KMS-11 (cell line): ENCODE data around the gene ZNF723.
"Not testable (repeated sequence)": the region's sequence is repeated elsewhere in the genome, so short reads cannot be mapped to it uniquely, and the experiment has no call there.

Source experiments
- H2AFZ ChIP-seq: fragments of 200-600 bp; sonication (generic); 2 replicates; pipeline ENCODE4 v1.6.1; 2016; ENCODE audit warnings: antibody characterized with exemption, mixed run types, low read depth
- H3K27ac ChIP-seq: fragments of 200-600 bp; sonication (generic); 2 replicates; pipeline ENCODE4 v1.6.1; 2016; ENCODE audit warnings: mild to moderate bottlenecking, mixed run types
- H3K27me3 ChIP-seq: fragments of 200-600 bp; sonication (generic); 2 replicates; pipeline ENCODE4 v1.6.1; 2017; ENCODE audit warnings: mild to moderate bottlenecking, low read depth, mixed run types, moderate library complexity; ENCODE audit not compliant: insufficient read depth
- H3K36me3 ChIP-seq: fragments of 200-600 bp; sonication (generic); 2 replicates; pipeline ENCODE4 v1.6.1; 2017; ENCODE audit warnings: mild to moderate bottlenecking, mixed run types; ENCODE audit not compliant: insufficient read depth
- H3K4me1 ChIP-seq: fragments of 200-600 bp; sonication (generic); 2 replicates; pipeline ENCODE4 v1.6.1; 2016; ENCODE audit warnings: mild to moderate bottlenecking, low read depth, mixed run types; ENCODE audit not compliant: poor library complexity, severe bottlenecking
- H3K4me2 ChIP-seq: fragments of 200-600 bp; sonication (generic); 2 replicates; pipeline ENCODE4 v1.7.0; 2016; ENCODE audit warnings: mild to moderate bottlenecking, mixed run types
- H3K4me3 ChIP-seq: fragments of 200-600 bp; sonication (generic); IDR thresholded peaks from 2 replicates; pipeline ENCODE4 v1.6.1; 2017; ENCODE audit warnings: low read depth, low read length, mixed read lengths; ENCODE audit not compliant: insufficient read depth
- H3K79me2 ChIP-seq: fragments of 200-600 bp; sonication (generic); 2 replicates; pipeline ENCODE4 v1.6.1; 2016; ENCODE audit warnings: low read depth, mixed run types; ENCODE audit not compliant: insufficient read depth
- H3K9ac ChIP-seq: fragments of 200-600 bp; sonication (generic); 2 replicates; pipeline ENCODE4 v1.6.1; 2016; ENCODE audit warnings: mild to moderate bottlenecking, mixed run types
- H4K20me1 ChIP-seq: fragments of 200-600 bp; sonication (generic); 2 replicates; pipeline ENCODE4 v1.6.1; 2016; ENCODE audit warnings: mild to moderate bottlenecking, mixed run types; ENCODE audit not compliant: insufficient read depth
- TF ChIP-seq, protein P1 (sequence below): fragments of 200-600 bp; sonication (generic); conservative IDR thresholded peaks from 2 replicates; pipeline ENCODE4 v1.6.1; 2017; ENCODE audit warnings: low read depth, mild to moderate bottlenecking, antibody characterized with exemption, low read length, moderate library complexity, mixed read lengths

Gene ZNF723

DNA sequence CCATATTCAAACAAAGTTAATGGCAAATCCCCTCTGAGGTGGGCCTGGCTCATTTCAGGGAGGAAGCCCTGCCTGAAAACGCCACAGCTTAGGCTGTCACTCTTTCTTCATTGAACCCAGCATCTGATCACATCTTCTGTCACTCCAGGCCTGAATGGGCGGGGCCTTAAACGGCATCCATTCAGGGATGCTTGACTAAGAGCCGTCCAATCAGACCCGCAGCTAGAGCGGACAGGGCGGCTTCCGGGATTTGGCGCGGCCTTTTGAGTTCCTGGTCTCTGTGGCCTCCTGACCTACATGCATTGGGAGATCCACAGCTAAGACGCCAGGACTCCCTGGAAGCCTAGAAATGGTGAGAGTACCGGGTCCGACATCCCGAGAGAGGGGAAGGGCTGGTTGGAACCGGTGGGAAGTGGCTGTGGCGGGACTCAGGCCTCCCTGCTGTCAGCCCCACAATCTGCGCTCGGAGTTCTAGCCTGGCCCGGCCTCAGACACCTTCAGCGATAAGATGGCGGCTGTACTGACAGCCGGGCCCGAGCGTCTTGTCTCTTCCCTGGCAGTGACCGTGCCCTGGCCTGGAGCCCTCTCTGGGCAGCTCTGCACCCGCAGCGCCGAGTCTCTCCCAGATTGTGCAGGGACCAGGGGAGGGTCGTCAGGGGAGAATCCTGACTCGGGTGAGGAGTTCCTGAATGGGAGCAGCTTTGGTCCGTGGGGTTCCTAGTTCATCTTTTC is at the start of gene ZNF723:
TSS of gene ZNF723 (plus strand) at position 261 of the 732 bp plus-strand sequence. CDS start at position 350, 89 bp downstream.
- TF ChIP-seq, protein P1, sequence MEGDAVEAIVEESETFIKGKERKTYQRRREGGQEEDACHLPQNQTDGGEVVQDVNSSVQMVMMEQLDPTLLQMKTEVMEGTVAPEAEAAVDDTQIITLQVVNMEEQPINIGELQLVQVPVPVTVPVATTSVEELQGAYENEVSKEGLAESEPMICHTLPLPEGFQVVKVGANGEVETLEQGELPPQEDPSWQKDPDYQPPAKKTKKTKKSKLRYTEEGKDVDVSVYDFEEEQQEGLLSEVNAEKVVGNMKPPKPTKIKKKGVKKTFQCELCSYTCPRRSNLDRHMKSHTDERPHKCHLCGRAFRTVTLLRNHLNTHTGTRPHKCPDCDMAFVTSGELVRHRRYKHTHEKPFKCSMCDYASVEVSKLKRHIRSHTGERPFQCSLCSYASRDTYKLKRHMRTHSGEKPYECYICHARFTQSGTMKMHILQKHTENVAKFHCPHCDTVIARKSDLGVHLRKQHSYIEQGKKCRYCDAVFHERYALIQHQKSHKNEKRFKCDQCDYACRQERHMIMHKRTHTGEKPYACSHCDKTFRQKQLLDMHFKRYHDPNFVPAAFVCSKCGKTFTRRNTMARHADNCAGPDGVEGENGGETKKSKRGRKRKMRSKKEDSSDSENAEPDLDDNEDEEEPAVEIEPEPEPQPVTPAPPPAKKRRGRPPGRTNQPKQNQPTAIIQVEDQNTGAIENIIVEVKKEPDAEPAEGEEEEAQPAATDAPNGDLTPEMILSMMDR = no peak
- no peaks in the 10 kb centered on the region for H3K27me3 ChIP-seq
- H3K27ac ChIP-seq = no peak within 1 kb of the TSS
- no peak within 1 kb of the TSS for H3K4me2 ChIP-seq
- H4K20me1 ChIP-seq = no peaks in the 10 kb centered on the region
- H3K9ac ChIP-seq = no peak within 1 kb of the TSS
- H2AFZ ChIP-seq = no peak within 1 kb of the TSS
- H3K4me1 ChIP-seq = no peaks in the 10 kb centered on the region
- H3K4me3 ChIP-seq = no peak within 1 kb of the TSS
- H3K79me2 ChIP-seq = no peaks in the 10 kb centered on the region
- H3K36me3 ChIP-seq = no peaks in the 10 kb centered on the region

DNA sequence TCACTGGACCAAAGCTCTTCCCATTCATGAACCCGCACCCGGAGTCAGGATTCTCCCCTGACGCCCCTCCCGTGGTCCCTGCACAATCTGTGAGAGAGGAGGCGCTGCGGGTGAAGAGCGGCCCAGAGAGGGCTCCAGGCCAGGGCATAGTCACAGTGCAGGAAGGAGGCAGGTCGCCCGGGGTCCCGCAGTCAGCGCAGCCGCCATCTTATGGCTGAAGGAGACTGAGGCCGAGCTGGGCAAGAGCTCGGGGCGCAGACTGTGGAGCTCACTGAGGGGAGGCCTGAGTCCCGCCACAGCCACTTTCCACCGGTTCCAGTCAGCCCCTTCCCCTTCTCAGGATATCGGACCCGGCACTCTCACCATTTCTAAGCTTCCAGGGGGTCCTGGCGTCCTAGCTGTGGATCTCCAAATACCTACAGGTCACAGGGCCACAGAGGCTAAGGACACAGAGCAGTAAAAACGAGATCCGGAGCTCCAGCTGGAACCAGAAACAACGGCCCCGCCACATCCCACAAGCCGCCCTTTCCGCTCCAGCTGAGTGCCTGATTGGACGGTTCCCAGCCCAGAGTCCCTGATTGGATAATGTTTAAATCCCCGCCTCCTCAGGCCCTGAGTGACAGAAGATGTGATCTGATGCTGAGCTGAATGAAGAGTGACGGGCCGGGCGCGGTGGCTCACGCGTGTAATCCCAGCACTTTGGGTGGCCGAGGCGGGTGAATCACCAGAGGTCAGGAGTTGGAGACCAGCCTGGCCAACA is 48.3 kb upstream of the ZNF723 start, which contains the start of gene ZNF99:
TSS of gene ZNF99 (minus strand) at position 501 of the 760 bp plus-strand sequence. CDS start at position 366, 135 bp downstream.
- H4K20me1 ChIP-seq = no peaks in the 10 kb centered on the region
- no peak within 1 kb of the TSS for H3K4me2 ChIP-seq
- H3K79me2 ChIP-seq = no peaks in the 10 kb centered on the region
- H3K4me1 ChIP-seq = no peaks in the 10 kb centered on the region
- H3K27ac ChIP-seq = no peak within 1 kb of the TSS
- H3K9ac ChIP-seq = no peak within 1 kb of the TSS
- TF ChIP-seq, protein P1 = no peak
- H3K27me3 ChIP-seq = no peaks in the 10 kb centered on the region
- no peaks in the 10 kb centered on the region for H3K36me3 ChIP-seq
- H3K4me3 ChIP-seq = no peak within 1 kb of the TSS
- no peak within 1 kb of the TSS for H2AFZ ChIP-seq

DNA sequence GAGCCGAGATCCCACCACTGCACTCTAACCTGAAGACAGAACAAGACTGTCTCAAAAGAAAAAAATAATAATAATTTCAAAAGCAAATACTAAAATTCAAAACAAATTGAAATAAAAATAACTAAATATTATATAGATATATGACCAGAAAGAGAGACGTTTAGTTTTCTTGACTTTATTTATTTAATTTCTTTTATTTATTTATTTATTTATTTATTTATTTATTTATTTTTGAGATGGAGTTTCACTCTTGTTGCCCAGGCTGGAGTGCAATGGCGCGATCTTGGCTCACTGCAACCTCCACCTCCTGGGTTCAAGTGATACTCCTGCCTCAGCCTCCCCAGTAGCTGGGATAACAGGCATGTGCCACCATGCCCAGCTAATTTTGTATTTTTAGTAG is 39.2 kb upstream of the ZNF723 start:
- H2AFZ ChIP-seq, H3K79me2 ChIP-seq, H3K4me1 ChIP-seq, H3K27ac ChIP-seq, H3K36me3 ChIP-seq, H4K20me1 ChIP-seq, H3K4me2 ChIP-seq, H3K4me3 ChIP-seq, H3K27me3 ChIP-seq, H3K9ac ChIP-seq: not testable (repeated sequence)

DNA sequence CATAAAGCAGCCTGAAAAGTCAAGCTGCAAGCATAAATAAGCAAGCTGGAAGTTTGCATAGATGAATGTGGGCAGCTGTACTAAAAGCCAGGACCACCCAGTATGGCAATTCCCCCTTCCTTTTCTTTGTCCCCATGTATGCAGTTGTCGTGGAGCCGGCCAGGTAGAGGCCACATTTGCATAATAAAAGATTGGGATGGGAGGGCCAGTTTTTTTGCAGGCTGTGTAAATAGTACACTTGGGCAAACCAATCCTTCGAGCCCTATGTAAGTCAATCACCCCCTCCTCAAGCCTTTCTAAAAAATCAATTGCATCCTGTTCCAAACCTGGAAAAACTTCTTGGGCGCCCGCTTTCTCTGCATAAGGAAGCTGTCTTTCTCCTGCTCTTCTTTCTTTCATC is 35.1 kb upstream of the ZNF723 start:
- Histone ChIP-seq H4K20me1 (no peaks in the 10 kb centered on the region), H3K4me3 (no peak overlapping the region), H3K79me2 (no peaks in the 10 kb centered on the region), H3K9ac (no peak overlapping the region), H3K27ac (no peak overlapping the region), H3K27me3 (no peaks in the 10 kb centered on the region), H2AFZ (no peak overlapping the region), H3K36me3 (no peaks in the 10 kb centered on the region), H3K4me2 (no peak overlapping the region), H3K4me1 (no peaks in the 10 kb centered on the region)
- TF ChIP-seq, protein P1 = no peak
